ENCODE measurements around the gene WASF1. TPM values are rescaled to one million over a fixed set of nuclear protein-coding genes. Genes with fewer than 3 reads are reported as not detected.

Gene WASF1
- total RNA-seq, 1 experiment from 2014 or later: 22.3 TPM

GRCh38 chr6:110178626-110179405 lies 654 bp downstream of the WASF1 start:
- H3K4me3 Mint-ChIP-seq: peak overlapping the region; percentile 81
- no peaks in the 10 kb centered on the region for H3K9me3 Mint-ChIP-seq
- TF ChIP-seq ESRRA (CRISPR knock-in tag; IDR thresholded peaks at IDR 0.05; ENCODE audit: borderline replicate concordance) (0 out of 2 replicates have a peak, but pooled peaks have one; percentile 35), FOXP1 (CRISPR knock-in tag; IDR thresholded peaks at IDR 0.05; ENCODE audit: borderline replicate concordance) (no peak), HMGXB4 (CRISPR knock-in tag; IDR thresholded peaks at IDR 0.05) (0 out of 2 replicates have a peak, but pooled peaks have one; percentile 12), KAT7 (CRISPR knock-in tag; IDR thresholded peaks at IDR 0.05; ENCODE audit: borderline replicate concordance) (no peak), ZBTB43 (CRISPR knock-in tag; IDR thresholded peaks at IDR 0.05) (no peak), GRHL2 (CRISPR knock-in tag; IDR thresholded peaks at IDR 0.05; ENCODE audit: insufficient replicate concordance, severe bottlenecking) (no peak), SMAD3 (CRISPR knock-in tag; IDR thresholded peaks at IDR 0.05; ENCODE audit: borderline replicate concordance) (no peak), IRF1 (CRISPR knock-in tag; IDR thresholded peaks at IDR 0.05) (no peak), NFE2L1 (CRISPR knock-in tag; IDR thresholded peaks at IDR 0.05) (0 out of 2 replicates have a peak, but pooled peaks have one; percentile 20), MAX (CRISPR knock-in tag; IDR thresholded peaks at IDR 0.05) (peak; percentile 39; the same call in 1 of the 2 replicates), EMX1 (CRISPR knock-in tag; IDR thresholded peaks at IDR 0.05) (no peak)
- ChIA-PET CTCF (interaction anchor here (0.7 to 2.3 kb wide), 7 partner anchors 9 to 214 kb away, joined by 3 to 13 read pairs (median 4); no protein-coding TSS in a partner anchor), POLR2A (interaction anchor here (1.0 kb wide), 1 partner anchor 12 kb away, joined by 3 read pairs; no protein-coding TSS in a partner anchor)
- H3K36me3 Mint-ChIP-seq: no peaks in the 10 kb centered on the region
- H3K27me3 Mint-ChIP-seq (ENCODE audit: low read depth): no peaks in the 10 kb centered on the region
- ATAC-seq (peak; percentile 20), DNase-seq (ENCODE audit: low spot score) (peak; percentile 28)
- 0 out of 2 replicates have a peak overlapping the region, but pooled peaks have one; percentile 13 for H3K27ac Mint-ChIP-seq
- peaks cover 11% of the 10 kb centered on the region for H3K4me1 Mint-ChIP-seq

- Mint-ChIP-seq H3K27ac (no peak overlapping the region), H3K4me1 (peaks cover 20% of the 10 kb centered on the region), H3K36me3 (no peaks in the 10 kb centered on the region), H3K9me3 (no peaks in the 10 kb centered on the region), H3K4me3 (no peak overlapping the region), H3K27me3 (ENCODE audit: low read depth) (no peaks in the 10 kb centered on the region)
- POLR2A ChIA-PET: no interaction called here
- CTCF ChIA-PET: no interaction called here
- no peak; the same call in 1 of the 2 replicates for ATAC-seq
- no peak for DNase-seq (ENCODE audit: low spot score)
- TF ChIP-seq ESRRA (CRISPR knock-in tag; IDR thresholded peaks at IDR 0.05; ENCODE audit: borderline replicate concordance) (no peak), E2F4 (CRISPR knock-in tag; IDR thresholded peaks at IDR 0.05; ENCODE audit: borderline replicate concordance, low read depth) (no peak), SP1 (CRISPR knock-in tag; conservative IDR thresholded peaks at IDR 0.05) (no peak), E2F1 (CRISPR knock-in tag; IDR thresholded peaks at IDR 0.05) (no peak), PRDM15 (CRISPR knock-in tag; IDR thresholded peaks at IDR 0.05) (no peak), MAX (CRISPR knock-in tag; IDR thresholded peaks at IDR 0.05) (no peak), EMX1 (CRISPR knock-in tag; IDR thresholded peaks at IDR 0.05) (no peak), ZBTB21 (CRISPR knock-in tag; IDR thresholded peaks at IDR 0.05; ENCODE audit: borderline replicate concordance) (no peak), NR2C2 (CRISPR knock-in tag; IDR thresholded peaks at IDR 0.05) (no peak), ZNF396 (CRISPR knock-in tag; IDR thresholded peaks at IDR 0.05; ENCODE audit: borderline replicate concordance) (no peak), NFATC4 (CRISPR knock-in tag; IDR thresholded peaks at IDR 0.05) (no peak), JAZF1 (CRISPR knock-in tag; IDR thresholded peaks at IDR 0.05) (no peak), ZNF263 (CRISPR knock-in tag; IDR thresholded peaks at IDR 0.05; ENCODE audit: low read depth) (no peak), RORB (CRISPR knock-in tag; IDR thresholded peaks at IDR 0.05) (no peak)
Observed at GRCh38 chr6:110173506-110174132, 5.9 kb downstream of the WASF1 start.

Data from WTC11 (cell line).